C4-2B (cell line): ENCODE results near the gene OR6S1.

Source experiments
- H3K27ac ChIP-seq: fragments of 450-650 bp; 2 replicates; pipeline ENCODE4 v1.5.1; 2017
- ZFX ChIP-seq: fragments of 450-650 bp; IDR thresholded peaks from 2 replicates; pipeline ENCODE4 v1.6.1; 2017
- TF ChIP-seq, protein P1 (sequence below): fragments of 450-650 bp; conservative IDR thresholded peaks from 2 replicates; pipeline ENCODE4 v1.5.1; 2017; ENCODE audit warnings: mild to moderate bottlenecking

OR6S1 gene, protein sequence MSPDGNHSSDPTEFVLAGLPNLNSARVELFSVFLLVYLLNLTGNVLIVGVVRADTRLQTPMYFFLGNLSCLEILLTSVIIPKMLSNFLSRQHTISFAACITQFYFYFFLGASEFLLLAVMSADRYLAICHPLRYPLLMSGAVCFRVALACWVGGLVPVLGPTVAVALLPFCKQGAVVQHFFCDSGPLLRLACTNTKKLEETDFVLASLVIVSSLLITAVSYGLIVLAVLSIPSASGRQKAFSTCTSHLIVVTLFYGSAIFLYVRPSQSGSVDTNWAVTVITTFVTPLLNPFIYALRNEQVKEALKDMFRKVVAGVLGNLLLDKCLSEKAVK

DNA sequence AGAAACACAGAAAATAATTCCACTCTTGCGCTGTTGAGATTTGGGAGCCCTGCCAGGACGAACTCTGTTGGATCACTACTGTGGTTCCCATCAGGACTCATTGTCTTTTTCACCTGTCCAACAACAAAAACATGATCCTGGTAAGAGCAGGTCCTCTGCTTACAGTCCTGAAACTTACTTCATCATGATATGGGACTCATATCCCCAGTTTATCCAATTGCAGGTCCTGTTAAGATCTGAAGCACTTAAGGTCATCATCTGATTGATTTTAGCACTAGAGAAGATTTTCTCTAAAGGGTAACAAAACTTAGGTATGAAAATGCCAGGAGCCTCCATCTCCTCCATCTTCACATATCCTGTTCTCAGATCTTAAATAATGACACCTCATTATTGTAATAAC is at the start of gene OR6S1:
Gene OR6S1, minus strand, starts transcription at position 101 of the 400 bp plus-strand sequence. Its CDS starts 0 bp downstream, at position 101.
- no peak within 1 kb of the TSS for H3K27ac ChIP-seq
- no peak for TF ChIP-seq ZFX
- TF ChIP-seq, protein P1, sequence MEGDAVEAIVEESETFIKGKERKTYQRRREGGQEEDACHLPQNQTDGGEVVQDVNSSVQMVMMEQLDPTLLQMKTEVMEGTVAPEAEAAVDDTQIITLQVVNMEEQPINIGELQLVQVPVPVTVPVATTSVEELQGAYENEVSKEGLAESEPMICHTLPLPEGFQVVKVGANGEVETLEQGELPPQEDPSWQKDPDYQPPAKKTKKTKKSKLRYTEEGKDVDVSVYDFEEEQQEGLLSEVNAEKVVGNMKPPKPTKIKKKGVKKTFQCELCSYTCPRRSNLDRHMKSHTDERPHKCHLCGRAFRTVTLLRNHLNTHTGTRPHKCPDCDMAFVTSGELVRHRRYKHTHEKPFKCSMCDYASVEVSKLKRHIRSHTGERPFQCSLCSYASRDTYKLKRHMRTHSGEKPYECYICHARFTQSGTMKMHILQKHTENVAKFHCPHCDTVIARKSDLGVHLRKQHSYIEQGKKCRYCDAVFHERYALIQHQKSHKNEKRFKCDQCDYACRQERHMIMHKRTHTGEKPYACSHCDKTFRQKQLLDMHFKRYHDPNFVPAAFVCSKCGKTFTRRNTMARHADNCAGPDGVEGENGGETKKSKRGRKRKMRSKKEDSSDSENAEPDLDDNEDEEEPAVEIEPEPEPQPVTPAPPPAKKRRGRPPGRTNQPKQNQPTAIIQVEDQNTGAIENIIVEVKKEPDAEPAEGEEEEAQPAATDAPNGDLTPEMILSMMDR: no peak

DNA sequence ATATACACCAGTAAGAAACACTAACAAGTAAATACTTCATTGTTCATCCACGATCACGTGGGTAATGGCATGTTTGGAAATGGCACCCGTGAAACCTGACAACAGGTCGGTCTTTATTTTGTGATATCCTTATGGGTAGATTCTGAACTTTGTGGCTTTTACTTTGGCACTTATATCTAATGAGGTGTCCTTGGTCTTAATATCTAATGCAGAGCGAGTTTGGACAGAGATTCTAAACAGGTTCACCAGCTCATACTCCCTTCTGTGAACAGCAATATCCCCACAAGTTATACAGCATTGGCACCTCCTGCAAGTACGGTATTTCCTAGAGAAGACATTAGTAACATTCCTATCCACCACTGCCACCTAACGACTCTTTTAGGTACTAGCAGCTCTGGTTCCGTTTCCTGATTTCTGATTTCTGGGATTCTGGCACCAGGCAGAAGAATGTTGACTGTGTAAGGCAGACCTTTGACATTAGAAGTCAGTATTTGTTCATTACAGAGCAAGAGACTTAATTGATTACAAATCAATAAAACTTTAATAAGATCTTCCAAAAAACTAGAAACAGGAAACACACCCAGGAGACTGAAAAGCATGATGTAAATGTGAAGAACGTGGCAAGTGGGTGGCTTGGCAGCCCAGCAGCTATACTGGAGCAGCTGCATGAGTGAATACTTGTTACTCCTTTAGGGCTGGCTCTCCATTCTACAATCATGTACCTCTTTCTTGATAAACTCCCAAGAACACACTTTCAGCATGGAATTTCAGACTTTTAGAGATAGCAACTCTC is 49.6 kb upstream of the OR6S1 start:
- TF ChIP-seq ZFX: no peak
- TF ChIP-seq, protein P1: peak; percentile 86
- H3K27ac ChIP-seq: no peak overlapping the region

DNA sequence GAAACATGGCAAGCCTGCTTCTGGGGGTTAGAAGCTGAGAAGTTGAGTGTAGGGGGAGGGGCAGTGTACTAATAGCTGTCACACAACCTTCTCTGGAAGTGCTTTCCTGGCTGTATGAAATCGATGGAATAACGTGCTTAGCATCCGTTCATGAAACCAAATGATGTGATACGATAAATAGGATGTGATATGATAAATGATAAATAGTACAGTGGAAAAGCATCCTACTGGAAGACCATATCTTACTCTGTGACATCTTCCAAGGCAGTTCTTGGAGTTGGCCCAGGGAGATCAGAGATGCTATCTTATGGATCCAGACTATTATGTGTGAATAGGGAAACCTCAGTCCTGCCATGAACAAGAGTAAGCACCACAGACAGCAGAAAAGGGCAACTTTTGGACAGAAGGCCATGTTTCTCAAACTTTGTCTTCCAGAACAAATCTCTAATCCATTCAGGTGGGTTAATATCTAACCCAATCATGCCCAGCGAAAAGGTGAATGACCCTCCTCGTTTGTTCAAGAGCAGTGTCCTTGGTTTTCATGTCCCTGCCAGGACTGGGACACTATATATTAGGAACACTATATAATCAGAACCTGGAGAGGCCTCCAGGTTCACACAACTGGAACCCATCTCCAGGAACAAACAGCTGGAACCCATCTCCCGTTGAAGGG is 46.8 kb upstream of the OR6S1 start, which contains the start of gene ANG:
Gene ANG, plus strand, starts transcription at position 598 of the 673 bp plus-strand sequence. CDS start 4,801 bp downstream, outside the sequence.
- peak within 1 kb of the TSS; percentile 72 for H3K27ac ChIP-seq
- TF ChIP-seq, protein P1: no peak
- no peak for TF ChIP-seq ZFX

DNA sequence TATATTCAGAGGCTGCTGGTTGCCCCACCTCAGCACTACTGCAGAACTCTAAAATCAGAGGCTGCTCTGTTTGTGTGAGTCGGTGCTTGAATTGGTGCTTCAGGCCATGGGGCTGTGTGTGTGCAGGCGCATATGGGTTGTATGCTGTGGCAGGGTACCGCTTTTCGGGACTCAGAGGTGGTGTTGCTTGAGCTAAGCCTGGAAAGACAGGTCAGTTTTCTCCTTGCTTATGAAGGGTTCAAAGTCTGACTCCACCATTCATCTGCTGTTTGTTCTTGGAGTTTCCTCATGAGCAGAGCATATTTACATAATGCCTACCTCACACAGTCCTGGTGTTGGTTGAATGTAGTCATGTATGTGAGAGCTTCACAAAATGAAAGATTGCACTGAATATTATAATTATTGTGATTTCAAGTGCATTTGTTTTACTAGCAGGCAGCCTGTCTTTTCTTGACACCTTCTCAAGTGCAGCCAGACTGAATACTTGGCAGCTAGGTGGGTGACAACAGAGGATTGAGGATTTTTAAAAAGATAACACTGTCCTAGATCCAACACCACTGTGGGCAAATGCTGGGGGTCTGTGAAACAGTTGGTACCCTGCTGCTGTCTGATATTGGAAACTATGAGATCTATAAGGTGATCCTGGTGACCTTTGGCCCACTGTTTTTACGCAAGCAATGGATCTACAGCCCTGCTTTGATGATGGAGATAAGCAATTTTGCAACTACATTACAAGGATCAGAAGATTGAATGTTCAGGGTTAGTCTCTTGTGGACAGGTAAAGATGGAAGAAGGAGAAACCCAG is 46.1 kb upstream of the OR6S1 start:
- TF ChIP-seq ZFX: no peak
- TF ChIP-seq, protein P1: no peak
- peak overlapping the region; percentile 72 for H3K27ac ChIP-seq

DNA sequence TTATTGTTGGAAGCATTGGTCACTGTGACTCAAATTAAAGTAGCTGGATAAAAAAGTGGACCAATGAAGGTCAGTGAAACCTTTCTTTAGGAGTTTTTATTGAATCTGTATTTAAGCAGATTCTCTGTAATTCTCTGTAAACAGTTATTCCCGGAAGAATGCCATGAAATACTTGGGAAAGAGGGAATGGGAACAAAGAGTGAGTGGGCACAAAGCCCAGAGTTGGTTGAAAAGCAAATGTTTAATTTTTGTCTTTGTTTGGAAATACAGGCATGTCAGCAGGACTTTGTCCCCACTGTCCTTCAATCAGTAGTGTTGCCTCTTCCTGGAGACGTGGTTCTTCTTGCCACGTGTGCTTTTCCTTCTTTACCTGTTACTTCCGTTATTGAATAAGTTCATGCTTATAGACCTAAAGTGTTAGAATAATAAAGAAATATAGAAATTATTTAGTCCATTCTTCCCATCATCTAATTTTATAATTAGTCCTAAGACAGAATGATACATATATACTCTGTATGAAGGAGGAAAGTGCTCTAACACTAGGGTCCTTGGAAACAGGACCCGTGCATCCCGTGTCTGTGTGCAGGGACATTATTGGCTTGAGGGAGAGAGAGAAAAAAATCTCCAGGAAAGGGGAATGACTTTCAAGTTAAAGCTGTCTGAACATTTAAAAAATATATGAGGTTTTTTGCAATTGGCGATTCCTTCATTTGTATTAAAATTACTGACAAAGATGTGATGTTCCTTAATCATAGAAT is 45.1 kb upstream of the OR6S1 start:
- TF ChIP-seq, protein P1: no peak
- TF ChIP-seq ZFX: no peak
- H3K27ac ChIP-seq: peak overlapping the region; percentile 72; the same call in 1 of the 2 replicates
